ENCODE measurements around the gene NR2F2.

- TF ChIP-seq POLR2A (IDR thresholded peaks at IDR 0.05; ENCODE audit: low read length) (no peak), GATA1 (IDR thresholded peaks at IDR 0.05; ENCODE audit: low read depth, low read length) (no peak)
Observed at GRCh38 chr15:96363707-96364106, 33.2 kb downstream of the NR2F2 start.
